ENCODE data around the gene ALPP.
"Not testable (repeated sequence)": the region's sequence is repeated elsewhere in the genome, so short reads cannot be mapped to it uniquely, and the experiment has no call there.

DNA sequence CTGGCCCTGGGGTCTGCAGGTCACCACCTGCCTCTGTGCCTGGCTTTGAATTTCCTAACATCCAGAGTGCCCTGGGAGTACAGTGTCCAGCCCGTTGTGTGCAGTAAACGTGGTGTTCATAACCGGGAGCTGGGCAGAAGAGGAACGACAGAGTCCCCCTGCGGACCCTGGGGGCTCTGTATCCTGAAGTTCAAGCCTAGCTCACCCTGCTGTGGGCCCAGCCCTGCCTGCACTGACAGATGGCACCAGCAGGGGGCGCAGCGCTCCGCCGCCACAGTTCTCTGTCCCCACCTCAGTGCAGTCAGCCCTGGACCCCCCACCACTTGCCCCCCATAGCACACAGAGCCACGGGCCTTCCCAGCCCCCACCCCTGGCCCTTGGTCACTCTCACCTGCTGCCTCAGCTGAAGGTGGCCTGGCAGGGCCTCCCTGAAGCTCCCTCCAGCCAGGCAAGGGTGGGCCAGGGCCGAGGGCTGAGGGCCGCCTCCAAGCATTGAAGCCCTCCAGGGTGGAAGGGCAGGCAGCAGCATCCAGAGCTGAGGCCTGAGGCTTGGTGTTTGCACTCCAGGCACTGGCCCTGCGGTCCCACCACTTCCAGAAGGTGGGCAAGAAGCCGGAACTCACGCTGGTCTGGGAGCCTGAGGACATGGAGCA lies 43.2 kb upstream of the ALPP start:
- TF ChIP-seq CTCF (conservative IDR thresholded peaks at IDR 0.05; ENCODE audit: low read length): peak; percentile 73
- not testable (repeated sequence) for TF ChIP-seq EZH2phosphoT487 (IDR thresholded peaks at IDR 0.05; ENCODE audit: borderline replicate concordance, low read depth, low read length)
